ENCODE measurements around the gene PCBD1.

GRCh38 chr10:70853038-70853437 is 35.3 kb downstream of the PCBD1 start:
- TF ChIP-seq ZNF274 (IDR thresholded peaks at IDR 0.05; ENCODE audit: low read depth, low read length) (no peak), YY1 (IDR thresholded peaks at IDR 0.05; ENCODE audit: insufficient read depth, insufficient read length) (no peak)

All from NT2/D1 (cell line).